SU-DHL-6 (cell line): ENCODE results near the gene JOSD1.
A peak's percentile ranks its signal among the peaks of the same experiment; 100 is the strongest.

ENCODE experiments used
- H2AFZ ChIP-seq: fragments of 200-600 bp; sonication (generic); 2 replicates; pipeline ENCODE4 v1.6.1; 2014; ENCODE audit warnings: low read depth, mild to moderate bottlenecking, moderate library complexity, mixed read lengths, antibody characterized with exemption, low read length; ENCODE audit not compliant: severe bottlenecking
- H3F3A ChIP-seq: fragments of 200-600 bp; shearing (Covaris generic); 2 replicates; pipeline ENCODE4 v1.6.0; 2016; ENCODE audit warnings: antibody characterized with exemption, mild to moderate bottlenecking; ENCODE audit not compliant: insufficient read depth
- H3K27ac ChIP-seq: fragments of 200-600 bp; sonication (generic); 2 replicates; pipeline ENCODE4 v1.5.1; 2016; ENCODE audit warnings: low read depth, mild to moderate bottlenecking, low read length, moderate library complexity, mixed read lengths
- H3K27me3 ChIP-seq: fragments of 200-600 bp; sonication (generic), shearing (Covaris generic); 2 replicates; pipeline ENCODE4 v1.6.0; 2014; ENCODE audit warnings: mild to moderate bottlenecking, low read length
- H3K36me3 ChIP-seq: fragments of 200-600 bp; sonication (generic); 2 replicates; pipeline ENCODE4 v1.6.1; 2014; ENCODE audit warnings: mild to moderate bottlenecking, low read length, mixed read lengths
- H3K4me2 ChIP-seq: fragments of 300-600, 200-600 bp; shearing (Covaris generic), sonication (generic); 2 replicates; pipeline ENCODE4 v1.6.0; 2014; ENCODE audit warnings: low read length, low read depth, mild to moderate bottlenecking; ENCODE audit not compliant: poor library complexity, severe bottlenecking
- H3K4me3 ChIP-seq: fragments of 200-600 bp; sonication (generic); 2 replicates; pipeline ENCODE4 v1.5.1; 2014; ENCODE audit warnings: antibody characterized with exemption, low read length, mild to moderate bottlenecking, mixed read lengths; ENCODE audit not compliant: insufficient read depth, poor library complexity, severe bottlenecking
- H3K79me2 ChIP-seq: fragments of 200-600 bp; sonication (generic); 2 replicates; pipeline ENCODE4 v1.6.1; 2014; ENCODE audit warnings: mild to moderate bottlenecking, low read length, moderate library complexity; ENCODE audit not compliant: insufficient read depth
- H3K9ac ChIP-seq: fragments of 200-600 bp; sonication (generic); 2 replicates; pipeline ENCODE4 v1.7.0; 2014; ENCODE audit warnings: mild to moderate bottlenecking, low read length
- H3K9me2 ChIP-seq: fragments of 200-600 bp; sonication (generic); replicated peaks from 2 replicates; pipeline ENCODE4 v1.6.1; 2014; ENCODE audit warnings: low read length; ENCODE audit not compliant: insufficient read depth
- H3K9me3 ChIP-seq: fragments of 200-600 bp; sonication (generic); 2 replicates; pipeline ENCODE4 v1.6.1; 2014; ENCODE audit warnings: low read length, mixed read lengths; ENCODE audit not compliant: insufficient read depth
- H4K20me1 ChIP-seq: fragments of 200-600 bp; sonication (generic); 2 replicates; pipeline ENCODE4 v1.6.1; 2014; ENCODE audit warnings: low read depth, mild to moderate bottlenecking, antibody characterized with exemption, low read length, moderate library complexity, mixed read lengths
- CTCF ChIP-seq: fragments of 200-600 bp; sonication (generic); IDR thresholded peaks from one replicate; pipeline ENCODE4 v1.5.1; 2017; ENCODE audit warnings: antibody characterized with exemption, mild to moderate bottlenecking, low read length, moderate library complexity; ENCODE audit not compliant: insufficient read depth, poor library complexity, severe bottlenecking
- EZH2phosphoT487 ChIP-seq: fragments of 200-600 bp; sonication (generic), shearing (Covaris generic); conservative IDR thresholded peaks from 2 replicates; pipeline ENCODE4 v1.6.1; 2018; ENCODE audit warnings: mild to moderate bottlenecking, antibody characterized with exemption, low read length, moderate library complexity, mixed read lengths

The JOSD1 gene

DNA sequence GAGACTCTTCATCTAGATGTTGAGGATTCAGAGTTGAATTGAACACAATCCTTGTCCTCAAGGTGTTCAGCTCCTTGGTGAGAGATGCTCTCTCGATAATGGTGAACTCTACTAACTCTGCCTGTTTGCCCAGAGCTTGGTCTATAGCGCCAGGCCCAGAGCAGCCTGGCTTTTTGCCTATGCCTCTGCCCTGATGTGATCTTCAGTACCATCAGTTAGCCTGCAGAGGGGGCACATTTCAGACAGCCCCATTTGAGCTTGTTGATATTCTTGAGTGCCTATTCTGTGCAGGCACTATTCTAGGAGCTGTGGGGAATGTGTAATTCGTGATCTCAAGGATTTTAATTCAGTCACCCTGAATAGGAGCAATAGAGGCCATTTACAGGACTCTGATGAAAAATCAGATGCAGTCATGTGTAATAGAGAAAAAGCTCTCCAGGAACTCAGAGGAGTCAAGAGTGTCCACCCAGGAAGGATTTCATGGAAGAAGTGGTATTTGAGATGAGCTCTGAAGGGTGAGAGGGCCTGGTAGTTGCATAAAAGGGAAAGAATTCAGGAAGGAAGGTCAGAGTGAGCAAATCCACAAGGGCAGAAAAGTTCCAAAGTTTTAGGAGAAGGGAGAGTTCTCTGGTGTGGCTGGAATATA, 24.3 kb upstream of the JOSD1 start:
- TF ChIP-seq CTCF (peak; percentile 50), EZH2phosphoT487 (no peak)
- Histone ChIP-seq H3K79me2 (no peaks in the 10 kb centered on the region), H3K9ac (no peak overlapping the region), H3K9me3 (no peaks in the 10 kb centered on the region), H3K27me3 (no peaks in the 10 kb centered on the region), H2AFZ (no peak overlapping the region), H3K4me2 (no peak overlapping the region), H3K4me3 (no peak overlapping the region), H3F3A (no peaks in the 10 kb centered on the region), H3K9me2 (no peaks in the 10 kb centered on the region), H4K20me1 (no peaks in the 10 kb centered on the region), H3K27ac (no peak overlapping the region), H3K36me3 (no peaks in the 10 kb centered on the region)

- Histone ChIP-seq H3K36me3 (no peaks in the 10 kb centered on the region), H3K79me2 (no peaks in the 10 kb centered on the region), H3F3A (no peaks in the 10 kb centered on the region), H3K27ac (no peak overlapping the region), H3K4me2 (no peak overlapping the region), H3K9me2 (no peaks in the 10 kb centered on the region), H2AFZ (no peak overlapping the region), H3K9ac (no peak overlapping the region), H4K20me1 (no peaks in the 10 kb centered on the region), H3K9me3 (no peaks in the 10 kb centered on the region), H3K4me3 (no peak overlapping the region), H3K27me3 (no peaks in the 10 kb centered on the region)
- TF ChIP-seq CTCF: no peak
- TF ChIP-seq EZH2phosphoT487: no peak
These were observed 23.4 kb upstream of the JOSD1 start for GRCh38 chr22:38724176-38724575.

- Histone ChIP-seq H3K4me3 (no peak overlapping the region), H3K27ac (no peak overlapping the region), H3K4me2 (no peak overlapping the region), H3K79me2 (no peaks in the 10 kb centered on the region), H3K9me2 (no peaks in the 10 kb centered on the region), H3K9ac (no peak overlapping the region), H2AFZ (no peak overlapping the region), H4K20me1 (no peaks in the 10 kb centered on the region), H3K36me3 (no peaks in the 10 kb centered on the region), H3F3A (no peaks in the 10 kb centered on the region), H3K27me3 (no peaks in the 10 kb centered on the region), H3K9me3 (no peaks in the 10 kb centered on the region)
- TF ChIP-seq EZH2phosphoT487: no peak
- TF ChIP-seq CTCF: no peak
These were observed 20.8 kb upstream of the JOSD1 start for GRCh38 chr22:38721551-38721950.
